Measurements from ENCODE around the gene CNTNAP2. TPM values are rescaled to one million over a fixed set of nuclear protein-coding genes. Genes with fewer than 3 reads are reported as not detected.

Gene CNTNAP2
- total and polyA plus RNA-seq, 2 of the 8 experiments (the other 6 are each of a cell fraction or from before 2014, with no cell fraction given) = 27.9 to 71.0 TPM

DNA sequence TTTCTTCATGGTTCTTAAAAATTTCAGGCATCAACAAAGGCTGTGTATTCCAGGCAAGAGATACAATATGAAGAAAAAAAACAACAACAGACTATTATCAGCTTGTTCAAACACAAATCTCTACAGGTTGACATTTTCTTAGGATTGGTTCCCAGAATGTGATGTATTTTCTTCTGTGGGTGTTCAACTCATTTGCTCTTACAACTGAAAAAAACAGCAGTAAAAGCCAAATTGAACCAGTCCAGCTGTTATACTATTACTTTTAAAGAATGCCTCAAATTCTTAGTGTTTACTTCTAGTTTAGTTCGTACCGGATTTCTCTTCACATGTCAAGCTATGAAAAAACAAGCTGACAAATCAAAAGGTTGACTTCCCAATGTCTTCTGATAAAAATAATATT lies 60.7 kb downstream of the CNTNAP2 start:
- no peak overlapping the region for H2AK5ac ChIP-seq (ENCODE audit: low read depth, low read length)
- 93% methylated on average over 2 of the region's 2 CpGs; no CpG with 5 or more reads in 1 of the 2 experiments for WGBS, 2 experiments (ENCODE audit: extremely low coverage in 1 of 2, insufficient coverage in 1 of 2, insufficient read length in 1 of 2, insufficient replicate concordance in 2 of 2, low coverage in 1 of 2, low lambda C conversion rate in 2 of 2, missing lambda C conversion rate in 1 of 2)

More for the DNA sequence above, 60.7 kb downstream of the CNTNAP2 start:
- Histone ChIP-seq H2BK12ac (ENCODE audit: low read depth, low read length) (no peak overlapping the region), H2BK20ac (ENCODE audit: low read length) (no peak overlapping the region), H2BK120ac (replicated peaks; ENCODE audit: low read depth, low read length) (no peak overlapping the region), H4K91ac (replicated peaks; ENCODE audit: insufficient read length, low read length) (no peak overlapping the region), H3K27me3 (replicated peaks in 1 of 4; ENCODE audit: control insufficient read depth in 3 of 4, extremely low read depth in 1 of 4, insufficient read depth in 3 of 4, low read length in 3 of 4) (no peaks in the 10 kb centered on the region), H3K4me2 (ENCODE audit: insufficient read depth in 1 of 2, low read depth in 2 of 2, low read length in 2 of 2) (no peak overlapping the region), H3K4me1 (replicated peaks in 1 of 4; ENCODE audit: control insufficient read depth in 3 of 4, insufficient read depth in 4 of 4, low read length in 3 of 4) (peaks cover 0 to 3% (median 0%) of the 10 kb centered on the region in 4 experiments; a peak in 2 of 7 replicates), H2BK15ac (ENCODE audit: low read length) (no peak overlapping the region), H3K27ac (ENCODE audit: low read depth, low read length) (no peak overlapping the region; the same call in 1 of the 2 replicates), H3K4ac (replicated peaks; ENCODE audit: insufficient read length, low read depth, low read length) (no peak overlapping the region), H3K14ac (ENCODE audit: insufficient read length) (no peak overlapping the region), H3K36me3 (ENCODE audit: control insufficient read depth in 2 of 4, insufficient read depth in 4 of 4, low read length in 3 of 4) (no peaks in the 10 kb centered on the region), H3K9ac (replicated peaks in 1 of 4; ENCODE audit: extremely low read depth in 1 of 4, low read depth in 3 of 4, low read length in 3 of 4) (no peak overlapping the region), H3K56ac (replicated peaks; ENCODE audit: insufficient read length, low read depth, low read length) (no peak overlapping the region), H2BK5ac (ENCODE audit: low read depth, low read length) (no peak overlapping the region), H4K5ac (ENCODE audit: insufficient read length, low read depth, low read length) (no peak overlapping the region), H3K79me2 (ENCODE audit: control insufficient read depth in 1 of 2, insufficient read depth in 2 of 2, low read length in 2 of 2) (no peaks in the 10 kb centered on the region), H3K4me3 (ENCODE audit: extremely low read depth in 1 of 4, insufficient read depth in 2 of 4, low read depth in 3 of 4, low read length in 4 of 4) (no peak overlapping the region), H2AFZ (ENCODE audit: low read length) (no peak overlapping the region), H4K20me1 (replicated peaks in 1 of 2; ENCODE audit: control insufficient read depth in 1 of 2, insufficient read depth in 2 of 2, low read length in 2 of 2) (no peaks in the 10 kb centered on the region), H3K23ac (ENCODE audit: insufficient read length) (no peak overlapping the region), H3K79me1 (ENCODE audit: low read depth, low read length) (no peaks in the 10 kb centered on the region), H3K9me3 (ENCODE audit: insufficient read depth in 2 of 2, low read depth in 1 of 2, low read length in 1 of 2) (no peaks in the 10 kb centered on the region), H4K8ac (ENCODE audit: extremely low read depth, insufficient read depth, low read length) (no peak overlapping the region), H3K18ac (ENCODE audit: extremely low read depth, low read length) (no peak overlapping the region), H3K23me2 (ENCODE audit: low read depth, low read length) (no peaks in the 10 kb centered on the region)
- DNase-seq (ENCODE audit: low read depth in 1 of 2, low spot score in 2 of 2) (no peak), FAIRE-seq (no peak)
- CTCF ChIA-PET (ENCODE audit: partially characterized antibody) = no interaction called here
- POLR2A ChIA-PET (ENCODE audit: partially characterized antibody) = interaction anchor here (1.1 kb wide), 1 partner anchor 11 kb away, joined by 3 read pairs; no protein-coding TSS in a partner anchor
